ENCODE data around the gene NRL.

Gene NRL

DNA sequence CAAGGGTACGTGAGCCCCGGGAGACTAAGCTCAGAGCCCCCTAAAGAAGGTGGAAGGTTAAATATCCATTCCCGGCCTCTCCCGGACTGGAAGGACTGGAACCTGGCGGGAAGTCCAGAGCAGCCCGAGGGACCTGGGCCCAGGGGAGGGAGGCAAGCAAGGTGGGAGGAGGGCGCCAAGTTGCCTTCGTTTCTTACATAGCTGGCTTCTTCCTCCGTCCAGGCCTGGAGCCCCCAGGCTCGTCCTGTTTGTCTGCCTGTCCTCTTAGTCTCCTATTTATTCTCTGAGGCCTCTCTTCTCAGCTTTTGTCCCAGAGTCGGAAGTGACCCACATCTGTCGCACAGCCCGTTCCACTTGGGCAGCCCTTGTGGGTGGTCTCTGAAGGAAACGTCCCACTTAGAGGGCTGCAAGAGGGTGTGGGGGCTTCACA is 19.9 kb downstream of the NRL start:
- H3K27me3 Mint-ChIP-seq = no peaks in the 10 kb centered on the region
- H3K9me3 Mint-ChIP-seq = no peaks in the 10 kb centered on the region
- ATAC-seq (ENCODE audit: low read depth) (no peak), DNase-seq (ENCODE audit: low spot score in 2 of 2) (no peak)
- peaks cover 12% of the 10 kb centered on the region for H3K36me3 Mint-ChIP-seq
- H3K27ac Mint-ChIP-seq = peak overlapping the region; percentile 94
- peaks cover 29% of the 10 kb centered on the region for H3K4me1 Mint-ChIP-seq
- peak overlapping the region; percentile 94 for H3K4me3 Mint-ChIP-seq

GRCh38 chr14:24093901-24094840 is 20.6 kb downstream of the NRL start, which contains the start of gene PCK2:
PCK2 (plus strand) TSS chr14:24094311; CDS start chr14:24094406, 95 bp downstream.
- H3K4me1 Mint-ChIP-seq = peaks cover 32% of the 10 kb centered on the region
- H3K4me3 Mint-ChIP-seq = peak within 1 kb of the TSS; percentile 94

GRCh38 chr14:24093207-24093900 is 21.4 kb downstream of the NRL start:
- no peak for DNase-seq (ENCODE audit: low spot score in 2 of 2)
- H3K27me3 Mint-ChIP-seq = no peaks in the 10 kb centered on the region
- peaks cover 32% of the 10 kb centered on the region for H3K4me1 Mint-ChIP-seq
- H3K27ac Mint-ChIP-seq = peak overlapping the region; percentile 94
- peak overlapping the region; percentile 94 for H3K4me3 Mint-ChIP-seq
- ATAC-seq (ENCODE audit: low read depth) = no peak
- H3K9me3 Mint-ChIP-seq = no peaks in the 10 kb centered on the region
- H3K36me3 Mint-ChIP-seq = peaks cover 5% of the 10 kb centered on the region

More at GRCh38 chr14:24093901-24094840, 20.6 kb downstream of the NRL start, which contains the start of gene PCK2:
- Mint-ChIP-seq H3K27me3 (no peaks in the 10 kb centered on the region), H3K9me3 (no peaks in the 10 kb centered on the region), H3K36me3 (peaks cover 7% of the 10 kb centered on the region), H3K27ac (peak within 1 kb of the TSS; percentile 94)
- peak; percentile 53 to 68 for DNase-seq (ENCODE audit: low spot score in 2 of 2)
- ATAC-seq (ENCODE audit: low read depth) = peak; percentile 70

DNA sequence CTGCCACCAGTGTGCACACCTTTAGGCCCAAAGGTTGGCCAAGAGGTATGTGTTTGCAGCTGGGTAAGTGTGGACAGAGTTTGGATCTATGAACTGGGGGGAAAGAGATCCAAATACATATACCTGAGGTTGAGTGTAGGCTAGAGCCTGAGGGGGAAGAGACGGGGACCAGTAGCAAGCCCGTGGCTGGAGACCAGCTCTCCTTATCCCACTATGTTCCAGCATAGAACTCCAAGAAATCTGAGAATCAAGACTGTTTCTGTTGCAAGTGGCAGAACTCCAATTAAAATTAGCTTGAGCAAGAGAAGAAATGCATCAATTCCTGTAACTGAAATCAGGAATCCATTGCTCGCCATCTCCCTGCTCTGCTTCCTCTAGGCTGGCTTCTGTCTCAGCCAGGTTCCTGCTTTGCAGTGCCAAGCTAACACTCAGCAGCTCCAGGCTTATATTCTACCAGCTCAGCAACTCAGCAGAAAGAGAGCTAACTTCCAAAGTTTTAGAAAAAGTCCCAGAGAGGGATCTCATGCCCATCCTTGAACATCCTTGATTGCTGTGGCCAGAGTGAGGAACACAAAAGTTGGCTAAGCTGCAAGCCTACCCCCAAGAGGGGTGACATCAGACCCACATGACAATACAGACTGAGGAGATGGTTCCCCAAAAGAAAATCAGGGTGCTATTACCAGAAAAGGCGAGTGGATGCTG is 22.1 kb downstream of the NRL start:
- ATAC-seq (ENCODE audit: low read depth) (no peak), DNase-seq (ENCODE audit: low spot score in 2 of 2) (no peak)
- peaks cover 5% of the 10 kb centered on the region for H3K36me3 Mint-ChIP-seq
- H3K4me1 Mint-ChIP-seq = peaks cover 32% of the 10 kb centered on the region
- peak overlapping the region; percentile 94 for H3K27ac Mint-ChIP-seq
- H3K27me3 Mint-ChIP-seq = no peaks in the 10 kb centered on the region
- peak overlapping the region; percentile 94 for H3K4me3 Mint-ChIP-seq
- no peaks in the 10 kb centered on the region for H3K9me3 Mint-ChIP-seq

- peak overlapping the region; percentile 3 for H3K4me3 Mint-ChIP-seq
- H3K9me3 Mint-ChIP-seq = no peaks in the 10 kb centered on the region
- DNase-seq (ENCODE audit: low spot score in 2 of 2) = no peak
- H3K27me3 Mint-ChIP-seq = no peaks in the 10 kb centered on the region
- no peak overlapping the region for H3K27ac Mint-ChIP-seq
- peaks cover 5% of the 10 kb centered on the region for H3K36me3 Mint-ChIP-seq
- H3K4me1 Mint-ChIP-seq = peaks cover 33% of the 10 kb centered on the region
- ATAC-seq (ENCODE audit: low read depth) = no peak
These were observed 22.6 kb downstream of the NRL start for GRCh38 chr14:24092110-24092504.

DNA sequence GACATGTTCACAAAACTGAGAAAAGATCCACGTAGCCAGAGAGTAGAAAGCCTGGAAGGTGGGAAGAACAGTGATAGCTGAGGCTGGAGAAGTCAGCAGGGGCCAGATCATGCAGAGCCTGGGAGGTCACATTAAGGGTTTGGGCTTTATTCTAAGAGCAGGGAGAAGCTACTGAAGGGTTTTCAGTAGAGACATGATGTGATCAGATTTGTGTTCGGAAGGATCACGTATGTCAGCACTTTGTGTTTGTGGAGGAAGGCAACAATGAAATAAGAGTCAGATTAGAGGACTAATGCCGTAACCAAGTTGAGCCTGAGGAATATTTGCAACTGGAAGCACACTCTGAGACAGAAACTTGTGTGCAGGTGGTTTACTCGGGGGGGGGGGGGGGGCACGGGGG is 24.9 kb downstream of the NRL start:
- H3K27ac Mint-ChIP-seq = no peak overlapping the region
- H3K9me3 Mint-ChIP-seq = no peaks in the 10 kb centered on the region
- H3K4me3 Mint-ChIP-seq = no peak overlapping the region
- peaks cover 25% of the 10 kb centered on the region for H3K4me1 Mint-ChIP-seq
- H3K36me3 Mint-ChIP-seq = no peaks in the 10 kb centered on the region
- ATAC-seq (ENCODE audit: low read depth) = no peak
- DNase-seq (ENCODE audit: low spot score in 2 of 2) = no peak
- no peaks in the 10 kb centered on the region for H3K27me3 Mint-ChIP-seq

GRCh38 chr14:24088095-24088494 is 26.7 kb downstream of the NRL start:
- ATAC-seq (ENCODE audit: low read depth) (no peak), DNase-seq (ENCODE audit: low spot score in 2 of 2) (no peak)
- Mint-ChIP-seq H3K4me1 (peaks cover 21% of the 10 kb centered on the region), H3K36me3 (no peaks in the 10 kb centered on the region), H3K9me3 (no peaks in the 10 kb centered on the region), H3K4me3 (no peak overlapping the region), H3K27me3 (no peaks in the 10 kb centered on the region), H3K27ac (no peak overlapping the region)

GRCh38 chr14:24087004-24087403 is 27.7 kb downstream of the NRL start:
- H3K9me3 Mint-ChIP-seq = no peaks in the 10 kb centered on the region
- H3K4me3 Mint-ChIP-seq = no peak overlapping the region

DNA sequence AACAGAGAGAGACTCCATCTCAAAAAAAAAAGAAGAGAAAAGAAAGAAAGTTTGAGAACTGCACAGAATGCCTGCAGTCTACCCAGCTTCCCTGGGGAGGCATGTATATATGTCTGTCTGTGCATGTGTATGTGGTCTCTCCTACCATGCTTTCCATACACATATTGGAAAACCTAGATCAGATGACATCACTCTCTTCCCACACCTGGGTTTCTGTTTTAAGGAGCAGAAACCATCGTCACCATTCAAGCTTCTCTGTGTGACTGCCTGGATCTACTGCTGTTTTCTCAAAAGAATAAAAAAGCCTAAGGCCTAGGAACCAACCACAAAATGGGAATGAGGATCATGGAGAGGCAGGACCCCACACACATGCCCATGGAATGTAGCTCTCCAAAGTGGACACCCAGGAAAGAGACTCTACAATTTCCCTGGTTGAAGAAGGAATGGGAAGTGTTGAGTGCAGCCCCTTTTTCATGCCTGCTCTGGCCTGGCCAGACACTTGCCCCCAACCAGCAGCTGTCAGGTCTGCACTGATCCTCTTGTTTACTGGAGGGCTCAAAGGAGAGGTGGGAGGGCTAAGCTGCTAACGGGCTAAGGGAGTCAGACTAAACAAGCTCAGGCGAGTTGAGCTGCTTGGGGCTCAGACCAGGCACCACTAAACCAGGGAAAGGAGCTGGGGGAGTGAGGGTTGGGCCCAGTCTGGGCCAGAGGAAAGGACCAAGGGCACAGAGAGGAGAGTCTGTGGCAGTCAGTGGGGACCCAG is 28.4 kb downstream of the NRL start:
- Mint-ChIP-seq H3K9me3 (no peaks in the 10 kb centered on the region), H3K36me3 (no peaks in the 10 kb centered on the region), H3K27ac (peak overlapping the region; percentile 1), H3K4me1 (peaks cover 28% of the 10 kb centered on the region), H3K27me3 (no peaks in the 10 kb centered on the region), H3K4me3 (no peak overlapping the region)
- ATAC-seq (ENCODE audit: low read depth) (no peak), DNase-seq (ENCODE audit: low spot score in 2 of 2) (no peak)

More at GRCh38 chr14:24087004-24087403, 27.7 kb downstream of the NRL start:
- H3K27me3 Mint-ChIP-seq = no peaks in the 10 kb centered on the region
- ATAC-seq (ENCODE audit: low read depth) (no peak), DNase-seq (ENCODE audit: low spot score in 2 of 2) (no peak)
- peak overlapping the region; percentile 1 for H3K27ac Mint-ChIP-seq
- H3K36me3 Mint-ChIP-seq = no peaks in the 10 kb centered on the region
- peaks cover 24% of the 10 kb centered on the region for H3K4me1 Mint-ChIP-seq

GRCh38 chr14:24085215-24085614 is 29.5 kb downstream of the NRL start:
- Mint-ChIP-seq H3K4me3 (no peak overlapping the region), H3K4me1 (peaks cover 27% of the 10 kb centered on the region), H3K36me3 (no peaks in the 10 kb centered on the region), H3K27me3 (no peaks in the 10 kb centered on the region), H3K27ac (no peak overlapping the region), H3K9me3 (no peaks in the 10 kb centered on the region)
- ATAC-seq (ENCODE audit: low read depth) = no peak
- no peak for DNase-seq (ENCODE audit: low spot score in 2 of 2)

GRCh38 chr14:24084440-24084839 is 30.3 kb downstream of the NRL start:
- H3K27me3 Mint-ChIP-seq = no peaks in the 10 kb centered on the region
- H3K9me3 Mint-ChIP-seq = no peaks in the 10 kb centered on the region
- ATAC-seq (ENCODE audit: low read depth) (no peak), DNase-seq (ENCODE audit: low spot score in 2 of 2) (no peak)
- peaks cover 29% of the 10 kb centered on the region for H3K4me1 Mint-ChIP-seq
- H3K27ac Mint-ChIP-seq = no peak overlapping the region
- no peak overlapping the region for H3K4me3 Mint-ChIP-seq
- no peaks in the 10 kb centered on the region for H3K36me3 Mint-ChIP-seq

DNA sequence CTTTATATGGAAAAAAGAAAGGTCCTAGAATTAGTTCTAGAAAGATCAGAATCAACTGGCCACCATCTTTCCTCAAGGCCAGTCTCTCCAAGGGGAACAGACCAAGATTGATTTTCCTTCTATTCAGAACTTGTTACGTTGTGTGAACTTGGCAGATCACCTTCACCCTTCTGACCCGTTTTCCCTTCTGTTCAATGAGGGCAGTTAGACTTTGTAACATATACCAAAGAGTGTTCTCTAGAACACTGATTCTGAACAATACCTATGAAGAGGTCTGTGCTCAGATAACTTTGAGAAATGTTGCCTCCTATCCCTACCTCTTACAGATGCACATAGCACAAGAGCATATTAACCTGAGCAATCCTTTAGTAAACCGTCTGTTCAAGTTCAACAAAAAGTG is 31.3 kb downstream of the NRL start:
- Mint-ChIP-seq H3K36me3 (no peaks in the 10 kb centered on the region), H3K27me3 (no peaks in the 10 kb centered on the region), H3K4me1 (peaks cover 33% of the 10 kb centered on the region), H3K4me3 (no peak overlapping the region), H3K9me3 (no peaks in the 10 kb centered on the region), H3K27ac (no peak overlapping the region)
- no peak for DNase-seq (ENCODE audit: low spot score in 2 of 2)
- ATAC-seq (ENCODE audit: low read depth) = no peak

DNA sequence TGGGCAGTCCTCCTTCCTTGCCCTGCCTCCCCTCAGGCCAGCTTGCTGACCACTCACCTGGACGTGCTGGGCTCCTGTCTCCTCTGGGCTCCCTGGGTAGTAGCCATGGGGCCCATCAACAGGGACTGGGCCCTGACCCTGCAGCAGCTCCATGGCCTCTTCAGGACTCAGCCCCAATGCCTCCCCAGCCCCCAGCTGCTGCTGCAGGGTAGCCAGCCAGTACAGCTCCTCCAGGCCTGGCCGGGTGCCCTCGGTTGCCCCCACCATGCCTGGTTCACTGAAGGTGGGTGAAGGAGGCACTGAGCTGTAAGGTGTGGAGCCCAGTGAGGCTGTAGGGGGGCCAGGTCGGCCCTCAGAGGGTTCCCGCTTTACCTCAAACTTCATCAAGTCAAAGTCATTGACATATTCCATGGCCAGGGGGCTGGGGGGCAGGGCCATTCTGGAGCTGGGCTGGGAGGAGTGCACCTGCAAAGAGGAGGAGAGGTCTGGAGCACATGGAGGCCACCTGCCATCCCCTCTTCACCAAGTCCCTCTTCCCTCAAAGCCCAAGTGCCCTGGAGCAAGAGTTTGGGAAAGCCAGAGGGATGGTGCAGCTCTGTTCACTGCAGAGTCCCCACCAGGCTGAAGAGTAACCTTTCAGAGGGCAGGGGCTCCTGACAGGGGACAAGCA is 32.2 kb downstream of the NRL start:
- H3K4me1 Mint-ChIP-seq = peaks cover 33% of the 10 kb centered on the region
- H3K27me3 Mint-ChIP-seq = no peaks in the 10 kb centered on the region
- no peaks in the 10 kb centered on the region for H3K9me3 Mint-ChIP-seq
- H3K4me3 Mint-ChIP-seq = peak overlapping the region; percentile 88
- DNase-seq (ENCODE audit: low spot score in 2 of 2) (no peak), ATAC-seq (ENCODE audit: low read depth) (no peak)
- peak overlapping the region; percentile 86 for H3K27ac Mint-ChIP-seq
- no peaks in the 10 kb centered on the region for H3K36me3 Mint-ChIP-seq
